Kidney epithelial cell (primary cell): ENCODE measurements around the gene KLK13. TPM values are rescaled to one million over a fixed set of nuclear protein-coding genes. Genes with fewer than 3 reads are reported as not detected.

ENCODE experiments used
- DNase-seq: peaks from one replicate; pipeline ENCODE4 v3.0.0-alpha.2; 2010; ENCODE audit warnings: low read depth
- H3K27me3 ChIP-seq: 2 replicates; pipeline ENCODE4 v1.6.0; 2011; ENCODE audit warnings: low read length; ENCODE audit not compliant: control insufficient read depth, insufficient read depth
- H3K36me3 ChIP-seq: 2 replicates; pipeline ENCODE4 v1.5.1; 2011; ENCODE audit warnings: low read length; ENCODE audit not compliant: control insufficient read depth, insufficient read depth
- H3K4me3 ChIP-seq: 2 replicates; pipeline ENCODE4 v1.5.1; 2011; ENCODE audit warnings: low read depth, mild to moderate bottlenecking, control low read depth, low read length
- total RNA-seq: library from RNA; depleted of rRNA; stranded (reverse); fragments of >200 nt; gene quantifications from 2 replicates; pipeline ENCODE4 v1.2.3, GENCODE V29; 2015
- TF ChIP-seq, protein P1 (sequence below): IDR thresholded peaks from 2 replicates; pipeline ENCODE4 v1.5.1; 2011; ENCODE audit warnings: mild to moderate bottlenecking, moderate library complexity, low read length, control low read depth, inconsistent platforms; ENCODE audit not compliant: insufficient read depth, poor library complexity, severe bottlenecking

KLK13 gene
- total RNA-seq, 1 donor from 2014 or later = 0.08 TPM

DNA sequence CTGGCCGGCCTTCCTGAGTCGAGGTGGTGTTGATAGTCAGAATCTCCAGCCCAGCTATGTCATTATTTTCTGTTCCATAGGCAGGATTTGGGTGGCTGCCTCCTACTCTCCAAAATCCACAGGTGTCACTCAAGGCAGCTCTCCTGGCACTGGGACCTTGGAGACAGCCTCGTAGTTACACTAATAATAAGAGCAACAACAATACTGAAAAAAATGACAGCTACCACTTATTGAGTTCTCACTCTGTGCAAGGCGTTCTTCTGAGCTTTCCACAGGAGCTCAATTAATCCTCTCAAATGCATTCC, 17.9 kb downstream of the KLK13 start:
- TF ChIP-seq, protein P1, sequence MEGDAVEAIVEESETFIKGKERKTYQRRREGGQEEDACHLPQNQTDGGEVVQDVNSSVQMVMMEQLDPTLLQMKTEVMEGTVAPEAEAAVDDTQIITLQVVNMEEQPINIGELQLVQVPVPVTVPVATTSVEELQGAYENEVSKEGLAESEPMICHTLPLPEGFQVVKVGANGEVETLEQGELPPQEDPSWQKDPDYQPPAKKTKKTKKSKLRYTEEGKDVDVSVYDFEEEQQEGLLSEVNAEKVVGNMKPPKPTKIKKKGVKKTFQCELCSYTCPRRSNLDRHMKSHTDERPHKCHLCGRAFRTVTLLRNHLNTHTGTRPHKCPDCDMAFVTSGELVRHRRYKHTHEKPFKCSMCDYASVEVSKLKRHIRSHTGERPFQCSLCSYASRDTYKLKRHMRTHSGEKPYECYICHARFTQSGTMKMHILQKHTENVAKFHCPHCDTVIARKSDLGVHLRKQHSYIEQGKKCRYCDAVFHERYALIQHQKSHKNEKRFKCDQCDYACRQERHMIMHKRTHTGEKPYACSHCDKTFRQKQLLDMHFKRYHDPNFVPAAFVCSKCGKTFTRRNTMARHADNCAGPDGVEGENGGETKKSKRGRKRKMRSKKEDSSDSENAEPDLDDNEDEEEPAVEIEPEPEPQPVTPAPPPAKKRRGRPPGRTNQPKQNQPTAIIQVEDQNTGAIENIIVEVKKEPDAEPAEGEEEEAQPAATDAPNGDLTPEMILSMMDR = no peak
- no peak for DNase-seq
- no peaks in the 10 kb centered on the region for H3K27me3 ChIP-seq
- no peak overlapping the region for H3K4me3 ChIP-seq
- H3K36me3 ChIP-seq = no peaks in the 10 kb centered on the region

DNA sequence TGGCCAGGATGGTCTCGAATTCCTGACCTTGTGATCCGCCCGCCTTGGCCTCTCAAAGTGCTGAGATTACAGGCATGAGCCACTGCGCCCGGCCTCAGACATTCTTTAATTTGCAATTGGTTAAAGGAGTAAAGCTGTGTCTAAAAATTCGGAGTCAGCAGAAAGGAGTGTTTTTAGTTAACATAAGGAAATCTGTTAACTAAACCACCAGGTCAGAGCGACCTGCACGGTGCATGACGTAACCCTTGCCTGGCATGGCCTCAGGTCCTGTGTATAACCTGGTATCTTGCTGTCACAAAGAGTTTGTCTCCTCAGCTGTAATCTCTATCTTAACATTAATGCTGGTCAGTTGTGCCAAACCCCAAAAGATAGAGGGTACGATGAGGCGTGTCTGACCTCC, 20.6 kb downstream of the KLK13 start:
- H3K4me3 ChIP-seq = no peak overlapping the region
- no peaks in the 10 kb centered on the region for H3K36me3 ChIP-seq
- TF ChIP-seq, protein P1 = no peak
- H3K27me3 ChIP-seq = no peaks in the 10 kb centered on the region
- DNase-seq = no peak

DNA sequence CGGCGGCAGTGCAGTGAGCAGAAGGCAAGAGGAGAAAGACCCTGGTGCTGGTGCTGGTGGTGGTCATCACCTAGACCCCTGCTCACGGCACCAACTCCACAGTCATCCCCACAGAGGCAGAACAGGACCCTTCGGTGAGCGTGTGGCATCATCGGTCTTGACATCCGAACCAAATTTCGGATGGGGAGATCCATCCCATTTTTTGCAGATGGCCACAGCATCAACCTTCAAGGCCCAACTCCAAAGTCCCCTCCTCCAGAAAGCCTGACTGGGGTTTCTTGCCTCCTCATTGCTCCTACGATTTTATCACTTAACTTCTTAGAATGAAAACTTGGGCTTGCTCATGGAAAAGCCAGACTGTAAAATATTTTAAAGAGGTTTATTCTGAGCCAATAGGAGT, 21.4 kb downstream of the KLK13 start:
- TF ChIP-seq, protein P1 = no peak
- no peaks in the 10 kb centered on the region for H3K27me3 ChIP-seq
- no peak overlapping the region for H3K4me3 ChIP-seq
- no peak for DNase-seq
- H3K36me3 ChIP-seq = no peaks in the 10 kb centered on the region

DNA sequence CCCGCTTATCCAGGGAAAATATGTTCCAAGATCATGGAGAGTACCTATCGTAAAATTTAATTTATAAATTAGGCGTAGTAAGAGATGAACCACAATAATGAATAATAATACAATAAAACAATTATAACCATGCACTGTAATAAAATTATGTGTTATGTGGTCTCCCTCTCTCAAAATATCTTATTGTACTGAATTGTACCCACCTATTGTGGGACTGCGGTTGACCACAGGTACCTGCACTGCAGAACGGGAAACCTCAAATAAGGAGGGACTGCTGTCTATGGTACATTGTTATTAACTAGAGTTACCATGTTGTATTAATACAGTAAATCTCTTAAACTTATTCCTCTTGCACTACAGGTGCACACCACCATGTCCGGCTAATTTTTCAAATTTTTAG, 24.7 kb downstream of the KLK13 start:
- Histone ChIP-seq H3K36me3 (no peaks in the 10 kb centered on the region), H3K4me3 (no peak overlapping the region), H3K27me3 (no peaks in the 10 kb centered on the region)
- no peak for DNase-seq
- TF ChIP-seq, protein P1 = no peak

DNA sequence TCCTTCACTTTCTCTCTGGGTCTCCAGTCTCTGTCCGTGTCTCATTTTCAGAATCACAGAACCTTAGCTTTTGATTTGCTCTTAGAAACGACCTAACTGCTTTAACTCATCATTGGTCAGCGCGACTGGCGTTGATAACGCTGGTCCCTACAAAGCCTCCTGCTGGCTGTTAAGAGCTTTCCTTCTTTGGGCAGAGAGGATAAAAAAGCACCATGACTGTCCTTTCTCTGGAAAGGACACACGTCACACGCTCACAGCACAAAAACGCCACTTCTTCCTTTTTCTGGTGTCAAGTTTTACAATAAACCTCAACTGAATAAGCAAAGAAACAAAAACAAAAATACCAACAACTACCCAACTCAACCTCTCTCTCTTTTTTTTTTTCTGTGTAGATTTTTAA, 28.4 kb downstream of the KLK13 start:
- TF ChIP-seq, protein P1 = no peak
- Histone ChIP-seq H3K27me3 (no peaks in the 10 kb centered on the region), H3K36me3 (no peaks in the 10 kb centered on the region), H3K4me3 (no peak overlapping the region)
- no peak for DNase-seq

DNA sequence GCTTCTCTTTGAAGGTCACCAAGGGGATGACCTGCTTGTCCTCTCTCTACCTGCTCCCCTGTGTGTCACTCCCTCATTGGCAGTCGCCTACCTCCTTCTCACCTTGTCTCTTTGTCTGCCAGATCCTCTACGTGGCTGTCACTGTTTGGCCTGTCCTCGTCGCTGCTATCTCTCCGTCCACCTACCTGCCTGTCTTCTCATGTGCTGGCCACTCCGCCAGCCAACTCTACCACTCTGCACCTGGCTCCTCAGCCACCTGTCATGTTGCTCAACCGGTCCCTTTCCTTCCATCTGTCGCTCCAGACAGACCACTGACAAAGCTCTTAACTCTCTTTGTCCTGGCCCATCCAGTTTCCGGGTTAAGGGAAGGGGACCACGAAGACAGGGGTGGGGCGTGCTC, 30.2 kb downstream of the KLK13 start, which contains the start of gene KLK12:
TSS of gene KLK12 (minus strand) at position 299 of the 400 bp plus-strand sequence. CDS start 381 bp downstream, outside the sequence.
- TF ChIP-seq, protein P1 = no peak
- Histone ChIP-seq H3K27me3 (no peaks in the 10 kb centered on the region), H3K4me3 (no peak within 1 kb of the TSS), H3K36me3 (no peaks in the 10 kb centered on the region)
- no peak for DNase-seq
